ENCODE data around the gene UTP14A.
"Not testable (repeated sequence)": the region's sequence is repeated elsewhere in the genome, so short reads cannot be mapped to it uniquely, and the experiment has no call there.

GRCh38 chrX:129859134-129859533 lies 46.8 kb upstream of the UTP14A start:
- not testable (repeated sequence) for TF ChIP-seq CTCF, POLR2A, POLR2AphosphoS5 (IDR thresholded peaks at IDR 0.05)
